Measurements from ENCODE around the gene OGA.
A peak's percentile ranks its signal among the peaks of the same experiment; 100 is the strongest.
"Not testable (repeated sequence)": the region's sequence is repeated elsewhere in the genome, so short reads cannot be mapped to it uniquely, and the experiment has no call there.

OGA gene

DNA sequence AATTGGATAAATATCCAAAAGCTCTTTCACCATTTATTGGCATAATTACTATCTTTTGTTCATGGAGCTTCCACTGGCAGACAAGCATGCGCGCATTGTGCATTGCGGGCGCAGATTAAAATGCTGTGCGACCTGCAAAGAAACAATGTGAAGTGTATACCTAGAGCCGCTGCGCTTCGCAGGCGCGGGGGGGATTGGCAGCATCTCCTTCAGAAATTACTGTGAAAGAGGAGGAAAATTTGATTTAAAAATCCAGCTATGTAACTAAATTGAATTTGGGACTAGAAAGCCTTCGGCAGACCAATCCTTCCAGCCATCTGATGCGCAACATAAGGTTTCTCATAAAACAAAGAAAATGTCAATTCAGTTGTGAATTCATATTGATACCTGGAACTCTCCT lies 24.7 kb downstream of the OGA start:
- DNase-seq: no peak

DNA sequence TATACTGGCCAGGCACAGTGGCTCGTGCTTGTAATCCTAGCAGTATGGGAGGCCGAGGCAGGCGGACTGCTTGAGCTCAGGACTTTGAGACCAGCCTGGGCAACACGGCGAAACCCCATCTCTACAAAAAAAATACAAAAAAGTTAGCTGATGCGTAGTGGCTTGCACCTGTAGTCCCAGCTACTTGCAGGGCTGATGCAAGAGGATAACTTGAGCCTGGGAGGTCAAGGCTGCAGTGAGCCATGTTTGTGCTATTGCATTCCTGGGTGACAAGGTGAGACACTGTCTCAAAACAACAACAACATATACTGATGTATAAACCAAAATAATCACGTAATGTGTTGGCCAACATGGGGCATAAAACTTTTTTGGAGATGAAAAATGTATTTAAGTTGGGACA lies 28.6 kb downstream of the OGA start:
- DNase-seq: no peak

- not testable (repeated sequence) for DNase-seq
Observed at GRCh38 chr10:101789231-101789630, 29.0 kb downstream of the OGA start.

- no peak for DNase-seq
Observed at GRCh38 chr10:101785801-101786200, 32.4 kb downstream of the OGA start.

DNA sequence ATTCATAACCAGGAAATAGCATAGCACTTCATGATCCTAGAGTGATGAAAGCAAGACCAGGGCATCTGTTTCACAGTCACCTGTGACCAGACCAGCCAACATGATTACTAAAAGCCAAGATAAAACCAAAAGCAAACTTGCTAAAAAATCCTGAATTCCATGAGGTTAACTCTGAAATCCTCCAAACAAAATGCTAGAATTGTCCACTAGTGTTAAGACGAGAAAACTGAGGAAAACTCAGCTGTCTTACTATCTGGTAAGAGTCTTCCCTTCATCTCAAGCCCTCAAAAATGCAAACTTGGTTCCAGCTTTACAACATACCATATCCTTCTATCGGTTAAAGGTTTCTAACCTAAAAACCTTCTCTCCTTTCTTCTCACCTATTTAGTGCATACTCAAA lies 33.7 kb downstream of the OGA start:
- DNase-seq: no peak

DNA sequence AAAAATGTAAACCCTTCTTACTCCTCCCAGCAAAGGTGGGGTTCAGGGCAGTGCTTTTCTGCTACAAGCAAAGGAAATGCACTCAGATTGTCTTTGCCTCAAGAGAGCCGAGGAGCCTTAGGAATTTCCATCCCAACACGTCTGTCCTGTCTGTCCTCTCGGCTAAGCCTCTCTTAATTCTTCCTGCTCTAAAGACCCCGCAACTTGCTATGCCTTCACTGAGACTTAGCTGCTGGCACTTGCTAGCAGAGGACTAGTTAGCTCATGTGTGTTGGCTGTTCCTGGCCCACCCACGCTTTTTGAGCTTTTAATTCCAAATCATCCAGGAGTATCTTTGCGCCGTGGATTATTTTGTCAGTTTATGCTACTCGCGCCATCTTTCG lies 34.5 kb downstream of the OGA start:
- peak; percentile 77 for DNase-seq

DNA sequence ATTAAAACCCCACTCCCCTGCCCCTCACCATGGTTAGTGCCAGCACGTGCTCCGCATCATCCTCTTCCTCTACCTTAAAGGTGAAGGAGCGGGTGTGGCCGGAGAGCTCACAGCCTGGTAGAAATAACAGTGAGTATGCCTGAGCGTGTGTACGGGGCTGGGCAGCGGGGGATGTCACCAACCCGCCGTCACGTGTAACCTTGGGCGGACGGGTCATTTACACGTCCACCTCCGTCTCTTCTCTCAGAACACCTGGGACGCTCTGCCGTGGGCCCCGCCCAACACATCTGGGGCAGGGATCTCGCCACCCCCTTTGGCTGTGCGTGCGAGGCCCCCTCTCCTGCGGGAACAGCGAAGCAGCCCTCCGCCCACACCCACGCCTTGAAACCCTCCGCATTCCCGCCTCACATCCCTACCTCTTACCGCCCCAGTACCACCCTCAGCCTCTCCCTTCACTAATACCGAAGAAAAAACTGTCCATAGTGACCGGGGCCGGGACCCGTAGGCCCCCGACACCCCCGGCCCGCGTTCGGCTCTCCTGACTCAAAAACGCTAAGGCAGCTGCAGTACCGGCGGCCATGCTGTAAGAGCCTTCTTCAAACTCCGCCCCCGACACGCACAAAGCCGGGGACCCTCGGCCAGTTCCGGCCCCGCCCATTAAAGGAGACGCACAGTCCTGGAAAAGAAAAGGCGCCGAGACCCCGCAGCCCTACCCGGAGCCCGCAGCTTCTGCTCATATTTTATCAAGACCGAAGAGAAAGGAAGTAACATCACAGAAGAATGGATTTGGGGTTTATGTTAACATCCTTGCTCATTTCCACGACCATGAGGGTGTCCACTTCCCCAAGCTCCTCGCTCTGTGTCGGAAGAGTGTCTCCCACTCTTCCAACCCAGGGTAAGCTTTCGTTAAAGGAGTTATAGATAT lies 35.2 kb downstream of the OGA start, which contains the start of gene NPM3:
NPM3 (minus strand) TSS at position 636 of the 925 bp plus-strand sequence; CDS start at position 580, 56 bp downstream.
- DNase-seq: peak; percentile 91

GRCh38 chr10:101781984-101782810 lies 36.0 kb downstream of the OGA start:
- DNase-seq: peak; percentile 31

GRCh38 chr10:101781655-101781983 lies 36.6 kb downstream of the OGA start:
- no peak for DNase-seq

- DNase-seq: peak; percentile 83
Observed at GRCh38 chr10:101780818-101781654, 37.2 kb downstream of the OGA start.

GRCh38 chr10:101780187-101780817 lies 37.9 kb downstream of the OGA start:
- DNase-seq: peak; percentile 48

- peak; percentile 85 for DNase-seq
Observed at GRCh38 chr10:101779544-101780186, 38.6 kb downstream of the OGA start.

- no peak for DNase-seq
Observed at GRCh38 chr10:101778781-101779543, 39.3 kb downstream of the OGA start.

- DNase-seq: no peak
Observed at GRCh38 chr10:101778151-101778780, 40.0 kb downstream of the OGA start.

DNA sequence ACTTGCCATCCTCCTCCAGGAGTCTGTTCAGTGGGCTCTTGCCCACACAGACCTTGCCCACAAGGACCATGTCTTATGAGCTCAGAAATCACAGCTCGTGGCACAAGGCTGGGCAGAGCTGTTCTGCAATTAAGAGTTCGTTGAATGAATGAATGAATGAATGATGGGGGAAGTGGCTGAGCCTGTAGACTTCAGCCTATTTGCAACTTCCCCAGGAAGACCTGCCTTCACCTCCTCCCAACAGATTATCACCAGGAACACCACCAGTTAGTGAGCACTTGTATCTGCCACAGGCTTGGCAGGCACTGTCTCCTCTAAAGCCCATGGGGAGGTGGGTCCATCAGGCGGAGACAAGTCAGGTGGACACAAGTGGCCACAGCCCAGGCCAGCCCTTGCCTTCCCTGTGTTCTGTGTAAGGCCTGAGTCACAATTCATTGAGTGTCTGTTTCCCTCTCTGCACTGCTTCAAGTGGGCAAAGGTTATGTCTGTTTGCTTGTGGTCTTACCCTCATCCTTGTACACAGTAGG lies 40.6 kb downstream of the OGA start:
- no peak for DNase-seq

- no peak for DNase-seq
Observed at GRCh38 chr10:101776161-101776817, 42.0 kb downstream of the OGA start.

DNA sequence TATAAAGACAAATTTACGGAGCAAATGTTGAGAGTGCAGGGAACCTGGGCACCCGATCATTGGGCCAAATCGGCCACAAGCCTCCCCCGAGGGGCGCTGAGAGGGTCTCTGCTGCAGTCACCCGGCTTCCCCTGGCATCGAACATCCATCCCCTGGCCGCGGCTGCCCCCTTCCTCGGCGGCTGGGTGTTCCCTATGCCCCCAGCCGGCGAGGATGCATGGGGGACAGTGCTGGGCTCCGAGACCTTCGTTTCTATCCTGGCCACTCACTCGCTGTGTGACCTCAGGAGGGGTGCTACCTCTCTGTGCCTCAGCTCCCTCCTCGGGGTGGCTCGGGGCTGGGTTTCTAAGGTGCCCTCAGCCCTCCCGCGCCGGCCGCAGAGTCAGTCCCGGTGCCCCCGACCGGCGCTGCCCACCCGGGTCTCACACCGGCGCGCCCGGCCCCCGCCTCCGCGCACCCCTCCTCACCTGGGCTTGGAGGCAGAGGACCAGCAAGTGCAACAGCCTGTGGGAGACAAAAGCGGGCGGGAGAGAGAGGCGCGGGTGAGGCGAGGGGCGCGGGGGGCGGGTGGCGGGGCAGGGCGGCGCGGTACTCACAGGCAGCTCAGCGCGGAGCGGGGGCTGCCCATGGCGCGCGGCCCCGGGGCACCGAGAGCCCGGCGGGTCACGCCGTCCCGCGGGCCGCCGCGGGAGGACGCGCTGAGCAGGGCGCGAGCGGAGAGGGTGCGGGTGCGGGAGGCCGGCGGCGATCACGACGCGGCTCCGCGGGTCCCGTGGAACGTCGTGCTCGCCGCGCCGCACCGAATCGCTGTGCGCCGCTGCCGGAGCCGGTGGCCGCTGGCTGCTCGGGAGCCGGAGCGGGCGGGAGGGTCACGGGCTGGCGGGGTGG lies 42.7 kb downstream of the OGA start, which contains the start of gene FGF8:
FGF8 (minus strand) TSS at position 842 of the 888 bp plus-strand sequence; CDS start at position 628, 214 bp downstream.
- no peak for DNase-seq

DNA sequence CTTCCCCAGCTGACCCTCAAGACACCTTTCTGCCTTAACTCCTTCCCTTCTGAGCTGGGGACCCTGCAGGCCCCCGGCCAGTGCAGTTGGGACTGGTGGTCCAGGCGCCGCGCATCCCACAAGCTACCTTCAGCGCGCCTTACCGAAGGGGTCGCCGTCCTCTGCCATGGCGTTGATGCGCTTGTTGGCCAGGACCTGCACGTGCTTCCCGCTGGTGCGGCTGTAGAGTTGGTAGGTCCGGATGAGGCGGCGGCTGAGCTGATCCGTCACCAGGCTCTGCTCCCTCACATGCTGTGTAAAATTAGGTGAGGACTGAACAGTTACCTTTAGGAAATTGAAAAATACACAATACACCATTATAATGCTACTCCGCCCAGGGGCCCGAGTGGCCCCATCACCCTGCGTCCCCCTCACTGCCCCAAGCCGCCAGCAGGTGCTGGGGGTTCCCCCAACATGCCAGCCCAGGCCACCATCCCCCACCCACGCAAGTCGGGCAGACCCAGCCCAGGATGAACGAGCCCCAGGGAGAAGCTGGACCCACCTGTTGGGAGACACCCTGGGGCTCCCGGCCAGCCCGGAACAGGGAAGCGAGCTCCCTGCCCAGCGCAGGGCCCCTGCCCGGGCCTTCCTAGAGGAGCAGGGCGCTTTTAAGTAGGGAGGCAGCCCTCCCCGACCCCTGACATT lies 43.5 kb downstream of the OGA start:
- no peak for DNase-seq
